IPS DF 6.9 (cell line): ENCODE results near the gene SPTBN5.

Source experiments
- DNase-seq: peaks from one replicate; pipeline ENCODE4 v3.0.0-alpha.2; 2013; ENCODE audit warnings: low read depth, low spot score
- H3K27ac ChIP-seq: one replicate; pipeline ENCODE4 v1.5.1; 2013; ENCODE audit warnings: low read length, control low read depth
- H3K27me3 ChIP-seq: 2 replicates; pipeline ENCODE4 v1.6.1; 2013; ENCODE audit warnings: mild to moderate bottlenecking, low read length; ENCODE audit not compliant: control insufficient read depth, insufficient read depth
- H3K36me3 ChIP-seq: 2 replicates; pipeline ENCODE4 v1.6.1; 2013; ENCODE audit warnings: low read length; ENCODE audit not compliant: control insufficient read depth, insufficient read depth
- H3K4me1 ChIP-seq: 2 replicates; pipeline ENCODE4 v1.6.1; 2013; ENCODE audit warnings: low read length; ENCODE audit not compliant: control insufficient read depth, insufficient read depth
- H3K4me3 ChIP-seq: 2 replicates; pipeline ENCODE4 v1.5.1; 2013; ENCODE audit warnings: mild to moderate bottlenecking, low read length
- H3K9me3 ChIP-seq: 2 replicates; pipeline ENCODE4 v1.6.1; 2013; ENCODE audit warnings: low read length, inconsistent platforms; ENCODE audit not compliant: control insufficient read depth, insufficient read depth
- WGBS: extraction: QIAGEN DNeasy Blood & Tissue Kit; methylation state at CpG from one replicate; pipeline ENCODE4 v1.1.7; 2013; ENCODE audit warnings: mixed read lengths, missing lambda C conversion rate; ENCODE audit not compliant: insufficient read length, insufficient coverage; 5-methylcytosine and 5-hydroxymethylcytosine counted together

SPTBN5 gene

DNA sequence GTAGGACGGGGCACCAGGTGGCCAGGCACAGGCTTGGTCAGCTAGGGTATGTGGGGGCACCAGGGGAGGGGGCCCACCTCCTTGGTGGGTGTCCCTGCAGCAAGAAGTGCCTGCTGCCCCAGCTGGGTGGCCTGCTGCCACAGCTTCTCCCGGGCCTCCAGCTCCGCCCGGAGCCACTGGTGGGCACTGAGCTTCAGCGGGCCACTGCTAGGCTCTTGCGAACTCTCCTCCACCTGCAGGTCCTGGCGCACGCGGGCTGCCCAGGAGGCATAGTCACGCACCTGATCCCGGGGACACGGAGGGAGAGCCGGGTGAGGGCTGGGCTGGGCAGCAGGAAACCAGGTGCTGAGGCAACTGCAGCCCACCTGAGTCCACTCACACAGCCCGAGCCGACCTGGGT, 25.5 kb downstream of the SPTBN5 start:
- H3K36me3 ChIP-seq: no peaks in the 10 kb centered on the region
- no peaks in the 10 kb centered on the region for H3K4me1 ChIP-seq
- H3K9me3 ChIP-seq: no peaks in the 10 kb centered on the region
- no peak overlapping the region for H3K4me3 ChIP-seq
- no peaks in the 10 kb centered on the region for H3K27me3 ChIP-seq
- no peak overlapping the region for H3K27ac ChIP-seq
- DNase-seq: no peak
- no CpG with 5 or more reads among the region's 15 CpGs for WGBS

DNA sequence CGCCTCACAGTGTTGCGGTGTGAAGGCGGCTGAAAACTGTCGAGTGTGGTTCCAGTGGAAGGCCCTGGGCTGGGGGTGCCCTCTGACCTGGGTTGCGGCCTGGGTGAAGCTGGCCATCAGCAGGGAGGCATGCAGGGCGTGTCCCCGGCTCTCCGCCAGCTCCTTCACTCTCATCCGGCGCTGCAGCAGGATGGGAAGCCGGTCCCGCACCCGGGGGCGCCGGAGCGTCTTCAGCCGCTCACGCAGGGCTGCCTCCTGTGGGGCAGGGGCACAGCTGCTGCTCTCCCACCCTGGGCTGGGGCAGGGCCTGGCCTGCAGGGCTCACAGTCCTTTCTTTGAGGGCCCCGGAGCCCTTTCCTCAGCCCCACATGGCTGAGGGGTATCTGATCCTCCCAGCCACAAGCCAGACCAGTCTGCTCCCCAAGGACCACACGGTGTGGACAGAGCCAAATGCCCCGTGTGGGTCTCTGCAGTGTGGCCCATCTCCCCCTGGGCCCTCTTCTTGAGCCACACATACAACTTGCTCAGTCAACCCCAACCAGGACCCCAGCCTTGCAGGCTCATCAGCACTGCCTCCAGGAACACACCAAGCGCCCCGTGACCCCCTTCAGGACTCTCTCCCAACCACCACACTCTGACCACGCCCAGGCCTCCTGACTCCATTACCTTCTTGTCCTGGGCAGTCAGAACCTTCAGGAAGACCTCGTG, 26.8 kb downstream of the SPTBN5 start:
- DNase-seq: no peak
- Histone ChIP-seq H3K27me3 (no peaks in the 10 kb centered on the region), H3K27ac (no peak overlapping the region), H3K4me3 (no peak overlapping the region), H3K4me1 (no peaks in the 10 kb centered on the region), H3K9me3 (no peaks in the 10 kb centered on the region), H3K36me3 (no peaks in the 10 kb centered on the region)
- WGBS: no CpG with 5 or more reads among the region's 25 CpGs

DNA sequence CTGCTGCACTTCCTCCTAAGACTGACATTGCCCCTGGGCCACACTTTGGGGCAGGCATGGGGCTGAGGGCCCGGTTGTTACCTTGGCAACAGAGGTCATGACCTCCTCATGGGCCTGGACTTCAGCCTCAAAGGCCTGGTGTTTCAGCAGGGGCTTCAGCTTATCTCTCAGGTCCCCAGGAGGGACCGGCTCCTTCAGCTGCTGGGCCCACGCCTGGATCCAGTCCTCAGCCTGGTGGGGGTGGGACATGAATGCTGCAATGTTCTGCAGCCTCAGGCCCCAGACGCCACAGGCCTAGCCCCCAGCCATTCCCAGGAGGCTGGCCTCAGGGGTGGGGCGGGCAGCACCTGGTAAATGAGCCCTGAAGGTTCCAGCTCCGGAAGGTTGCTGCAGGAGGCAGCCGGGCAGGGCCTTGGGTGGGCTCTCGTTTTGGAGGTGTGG, 27.6 kb downstream of the SPTBN5 start:
- H3K4me3 ChIP-seq: no peak overlapping the region
- no CpG with 5 or more reads among the region's 8 CpGs for WGBS
- no peaks in the 10 kb centered on the region for H3K36me3 ChIP-seq

DNA sequence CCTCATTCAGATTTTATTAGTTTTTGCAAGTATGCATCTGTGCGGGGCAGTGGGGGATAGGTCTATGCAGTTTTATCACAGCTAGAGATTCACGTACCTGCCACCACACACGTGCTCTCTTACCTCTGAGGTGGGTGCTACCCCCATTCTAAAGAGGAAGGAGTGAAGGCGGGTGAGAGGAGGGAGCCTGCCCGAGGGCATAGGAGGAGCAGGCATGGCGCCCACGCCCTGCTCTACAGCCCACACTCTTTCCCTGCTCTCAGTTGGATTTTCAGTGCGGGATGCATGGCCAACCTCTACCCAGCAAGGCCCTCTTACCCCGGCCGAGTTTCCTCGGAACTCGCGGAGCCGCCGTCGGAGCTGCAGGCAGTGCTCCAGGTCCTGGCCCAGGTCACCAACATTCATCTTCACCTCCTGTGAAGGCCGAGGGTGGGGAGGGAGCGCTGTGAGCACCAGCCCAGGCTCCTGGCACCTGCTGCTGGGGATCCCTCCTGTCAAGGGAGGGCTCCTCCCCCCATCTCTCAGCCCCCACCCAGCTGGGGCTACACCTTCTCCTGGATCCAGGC, 28.3 kb downstream of the SPTBN5 start:
- no peak overlapping the region for H3K27ac ChIP-seq
- no peaks in the 10 kb centered on the region for H3K27me3 ChIP-seq
- H3K4me3 ChIP-seq: no peak overlapping the region
- DNase-seq: no peak
- no peaks in the 10 kb centered on the region for H3K36me3 ChIP-seq
- H3K9me3 ChIP-seq: no peaks in the 10 kb centered on the region
- H3K4me1 ChIP-seq: no peaks in the 10 kb centered on the region
- no CpG with 5 or more reads among the region's 18 CpGs for WGBS

More for the DNA sequence above, 27.6 kb downstream of the SPTBN5 start:
- Histone ChIP-seq H3K27ac (no peak overlapping the region), H3K4me1 (no peaks in the 10 kb centered on the region), H3K9me3 (no peaks in the 10 kb centered on the region), H3K27me3 (no peaks in the 10 kb centered on the region)
- DNase-seq: no peak

DNA sequence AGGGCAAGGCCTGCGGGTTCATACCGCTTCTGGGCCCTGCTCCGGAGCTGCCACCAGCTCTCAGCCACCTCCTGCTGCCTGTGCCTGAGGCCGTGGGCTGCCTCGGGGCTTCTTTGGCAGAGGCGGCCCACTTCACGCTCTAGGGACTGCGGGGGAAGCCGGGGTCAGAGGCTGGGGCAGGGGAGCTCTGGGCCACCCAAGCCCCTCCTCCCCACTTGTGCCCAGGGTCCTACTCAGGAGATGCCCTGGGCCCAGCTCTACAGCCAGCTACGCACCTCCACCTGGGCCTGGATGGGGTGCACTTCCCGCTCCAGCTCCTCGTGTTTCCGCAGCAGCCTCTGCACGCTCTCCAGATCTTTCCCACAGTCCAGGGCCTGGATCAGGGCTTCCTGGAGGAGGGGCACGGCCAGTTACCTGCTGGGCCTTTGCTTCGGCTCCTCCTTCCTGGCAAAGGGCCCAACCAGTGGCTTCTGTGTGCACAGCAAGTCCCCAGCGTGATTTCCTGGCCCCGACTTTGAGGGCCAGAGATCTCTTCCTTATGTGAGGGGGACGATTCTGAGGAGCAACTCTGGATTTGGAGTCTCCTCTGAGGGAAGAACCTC, 31.2 kb downstream of the SPTBN5 start:
- Histone ChIP-seq H3K36me3 (no peaks in the 10 kb centered on the region; the same call in 1 of the 2 replicates), H3K9me3 (no peaks in the 10 kb centered on the region), H3K4me1 (no peaks in the 10 kb centered on the region), H3K4me3 (no peak overlapping the region), H3K27ac (no peak overlapping the region), H3K27me3 (no peaks in the 10 kb centered on the region)
- WGBS: no CpG with 5 or more reads among the region's 19 CpGs
- DNase-seq: no peak

DNA sequence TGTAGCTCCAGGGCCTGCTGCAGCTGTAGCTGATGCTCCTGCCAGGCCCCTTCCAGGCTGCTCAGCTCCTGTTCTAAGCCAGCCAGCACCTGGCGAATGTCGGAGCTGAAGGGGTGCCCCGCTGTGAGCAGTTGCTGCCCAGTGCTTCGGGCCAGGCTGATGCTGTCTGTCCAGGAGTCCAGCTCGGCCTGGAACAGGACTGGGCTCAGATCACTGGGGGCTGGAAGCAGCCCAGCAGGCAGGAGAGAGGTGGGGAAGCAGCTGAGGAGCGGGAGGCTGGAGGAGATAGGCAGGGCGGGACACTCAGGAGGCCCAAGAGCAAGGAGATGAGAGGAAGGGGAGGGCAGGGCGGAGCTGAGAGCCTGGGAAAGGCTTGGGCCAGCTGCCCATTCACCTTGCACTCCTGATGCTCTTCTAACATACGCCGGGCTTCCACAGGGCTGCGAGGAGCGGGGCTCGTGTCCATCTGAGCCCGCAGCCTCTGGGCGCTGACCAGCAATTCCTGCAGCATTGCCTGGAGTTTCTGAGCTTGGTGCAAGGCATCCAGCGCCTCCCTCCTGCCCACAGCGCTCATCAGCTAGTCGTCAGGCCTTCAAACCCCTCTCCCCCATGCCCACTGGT, 32.0 kb downstream of the SPTBN5 start:
- DNase-seq: no peak
- Histone ChIP-seq H3K27ac (no peak overlapping the region), H3K4me3 (no peak overlapping the region), H3K4me1 (no peaks in the 10 kb centered on the region), H3K27me3 (no peaks in the 10 kb centered on the region), H3K9me3 (no peaks in the 10 kb centered on the region), H3K36me3 (no peaks in the 10 kb centered on the region; the same call in 1 of the 2 replicates)
- no CpG with 5 or more reads among the region's 18 CpGs for WGBS

DNA sequence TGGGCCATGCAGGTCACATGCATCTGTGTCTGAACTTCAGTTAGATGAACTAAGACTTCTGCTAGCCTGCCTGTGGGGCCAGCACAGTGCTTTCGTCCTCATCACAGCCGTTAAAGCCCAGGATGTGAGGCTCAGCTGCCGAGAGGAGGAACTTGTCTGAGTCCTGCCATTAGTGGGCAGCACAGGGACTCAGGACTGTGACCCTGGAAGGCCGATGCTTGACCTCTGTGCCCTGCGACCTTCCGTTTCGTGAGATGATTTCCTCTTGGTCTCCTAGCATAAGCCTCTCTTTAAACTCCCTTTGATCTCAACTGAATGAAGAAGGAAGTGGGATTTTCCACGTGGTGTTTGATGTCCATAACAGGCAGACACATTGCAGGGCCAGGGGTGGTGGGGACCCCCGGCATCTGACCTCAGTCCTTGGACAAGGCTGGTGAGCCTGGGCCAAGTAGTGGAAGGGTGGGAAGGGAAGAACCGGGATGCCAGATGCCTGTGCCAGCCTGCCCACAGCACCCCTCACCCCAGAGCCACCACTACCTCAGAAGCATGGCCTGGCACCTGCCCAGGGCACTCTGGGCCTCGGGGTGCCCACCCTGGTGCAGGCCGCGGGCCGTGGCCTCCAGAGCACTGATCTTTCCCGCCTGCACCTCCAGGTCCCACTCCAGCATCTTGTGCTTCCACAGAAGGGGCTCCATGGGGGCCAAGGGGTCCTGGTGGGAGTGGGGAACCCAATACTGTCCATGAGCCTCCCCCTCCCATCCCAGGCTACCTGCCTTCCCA, 33.6 kb downstream of the SPTBN5 start:
- Histone ChIP-seq H3K27me3 (no peaks in the 10 kb centered on the region), H3K36me3 (no peaks in the 10 kb centered on the region; the same call in 1 of the 2 replicates), H3K27ac (no peak overlapping the region), H3K9me3 (no peaks in the 10 kb centered on the region), H3K4me1 (no peaks in the 10 kb centered on the region), H3K4me3 (no peak overlapping the region)
- DNase-seq: no peak
- WGBS: no CpG with 5 or more reads among the region's 15 CpGs

DNA sequence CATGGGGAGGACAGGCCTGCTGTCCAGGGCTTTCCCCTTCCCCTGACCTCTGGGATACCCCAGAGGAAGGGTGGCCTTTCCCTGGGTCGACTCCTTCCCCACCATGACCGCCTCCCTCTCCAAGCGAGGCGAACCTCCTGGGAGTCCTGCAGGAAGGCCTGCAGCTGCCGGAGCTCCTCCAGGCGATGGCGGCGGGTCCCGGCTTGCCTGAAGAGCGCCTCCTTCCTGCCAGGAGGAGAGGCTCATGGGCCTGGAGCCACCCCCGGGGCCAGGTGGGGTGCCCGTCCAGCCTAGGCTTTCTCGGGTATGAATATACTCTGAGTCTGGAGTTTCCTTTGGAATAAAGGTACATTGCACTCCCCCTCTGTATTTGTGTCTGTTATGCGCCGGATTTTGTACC, 35.1 kb downstream of the SPTBN5 start:
- Histone ChIP-seq H3K9me3 (no peaks in the 10 kb centered on the region), H3K4me3 (no peak overlapping the region), H3K27me3 (no peaks in the 10 kb centered on the region), H3K36me3 (no peaks in the 10 kb centered on the region; the same call in 1 of the 2 replicates), H3K27ac (no peak overlapping the region), H3K4me1 (no peaks in the 10 kb centered on the region)
- no peak for DNase-seq
- WGBS: no CpG with 5 or more reads among the region's 15 CpGs

DNA sequence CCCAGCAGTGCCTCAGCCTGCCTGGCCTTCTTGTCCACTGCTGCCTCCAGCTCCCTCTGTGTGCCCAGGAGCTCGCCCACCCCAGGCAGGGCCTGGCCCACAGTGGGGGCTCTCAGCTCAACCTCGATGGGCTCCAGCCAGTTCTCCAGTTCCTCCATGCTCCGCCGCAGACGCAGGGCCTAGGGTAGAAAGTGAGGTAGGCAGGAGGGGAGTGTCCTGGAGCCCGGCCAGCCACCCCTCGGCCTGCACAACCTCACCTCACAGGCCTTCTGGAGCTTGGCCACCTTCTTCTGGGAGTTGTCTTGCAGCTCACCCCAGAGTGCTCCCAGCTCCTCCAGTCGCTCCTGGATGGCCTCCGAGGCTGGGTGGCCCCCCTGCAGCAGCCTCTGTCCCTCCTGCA, 36.5 kb downstream of the SPTBN5 start:
- DNase-seq: no peak
- no CpG with 5 or more reads among the region's 9 CpGs for WGBS
- no peaks in the 10 kb centered on the region; the same call in 1 of the 2 replicates for H3K36me3 ChIP-seq
- H3K4me1 ChIP-seq: no peaks in the 10 kb centered on the region
- no peak overlapping the region for H3K4me3 ChIP-seq
- H3K27ac ChIP-seq: no peak overlapping the region
- no peaks in the 10 kb centered on the region for H3K27me3 ChIP-seq
- H3K9me3 ChIP-seq: no peaks in the 10 kb centered on the region

DNA sequence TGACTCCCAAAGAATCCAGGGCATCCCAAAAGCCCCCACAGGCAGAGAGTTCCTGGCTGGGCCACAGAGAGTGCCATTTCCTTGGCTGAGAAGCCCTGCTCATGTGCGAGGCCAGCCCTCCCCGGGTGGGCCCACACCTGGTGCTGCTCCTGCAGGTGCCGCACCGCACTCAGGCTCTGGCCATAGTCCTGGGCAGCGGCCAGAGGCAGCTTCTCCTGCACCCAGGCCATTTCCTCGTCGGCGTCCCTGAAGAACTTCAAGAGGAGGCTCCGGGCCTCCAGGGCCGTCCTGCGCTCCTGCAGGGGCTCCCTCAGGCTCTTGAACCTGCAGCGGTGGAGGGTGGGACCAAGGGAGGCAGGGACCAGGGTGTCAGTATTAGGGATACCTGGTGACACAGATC, 37.1 kb downstream of the SPTBN5 start:
- H3K27me3 ChIP-seq: no peaks in the 10 kb centered on the region
- H3K9me3 ChIP-seq: no peaks in the 10 kb centered on the region
- H3K4me1 ChIP-seq: no peaks in the 10 kb centered on the region
- no peak overlapping the region for H3K4me3 ChIP-seq
- DNase-seq: no peak
- H3K27ac ChIP-seq: no peak overlapping the region
- H3K36me3 ChIP-seq: no peaks in the 10 kb centered on the region; the same call in 1 of the 2 replicates
- no CpG with 5 or more reads among the region's 12 CpGs for WGBS
